GM18951 (cell line): Measurements from ENCODE around the gene KCNK10.

Experiments used
- POLR2A ChIP-seq: IDR thresholded peaks from 4 replicates; pipeline ENCODE4 v1.6.1; 2011; ENCODE audit warnings: mild to moderate bottlenecking; ENCODE audit not compliant: insufficient read length, insufficient read depth; ENCODE audit errors: extremely low read depth
- in situ Hi-C: fragments of 300-500 bp; cut with MboI; formaldehyde crosslinking; loops from one replicate; pipeline ENCODE4 v1.12.0; 2022; ENCODE audit warnings: low sequenced_read_pairs, mixed read lengths, inconsistent platforms; ENCODE audit not compliant: unreplicated experiment

Gene KCNK10

DNA sequence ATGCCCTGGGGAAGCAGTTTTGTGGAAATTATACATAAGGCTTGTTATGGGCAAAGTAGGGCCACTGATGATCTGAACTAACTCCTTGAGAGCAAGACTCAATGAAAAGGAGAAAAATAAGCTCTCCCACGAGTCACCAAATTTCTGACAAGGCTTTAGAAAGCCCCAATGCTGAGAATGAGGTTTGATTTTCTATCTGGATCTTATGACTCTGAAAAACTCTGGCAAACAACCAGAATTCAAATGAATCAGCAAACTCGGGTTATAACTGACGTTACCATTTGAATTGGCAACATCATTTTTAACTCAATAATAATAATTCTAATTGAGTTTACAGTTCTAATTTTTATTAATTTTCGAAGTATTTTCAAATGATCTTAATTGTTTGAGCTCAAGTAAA, 79.1 kb downstream of the KCNK10 start:
- in situ Hi-C loops = no loop called here
- TF ChIP-seq POLR2A = no peak

DNA sequence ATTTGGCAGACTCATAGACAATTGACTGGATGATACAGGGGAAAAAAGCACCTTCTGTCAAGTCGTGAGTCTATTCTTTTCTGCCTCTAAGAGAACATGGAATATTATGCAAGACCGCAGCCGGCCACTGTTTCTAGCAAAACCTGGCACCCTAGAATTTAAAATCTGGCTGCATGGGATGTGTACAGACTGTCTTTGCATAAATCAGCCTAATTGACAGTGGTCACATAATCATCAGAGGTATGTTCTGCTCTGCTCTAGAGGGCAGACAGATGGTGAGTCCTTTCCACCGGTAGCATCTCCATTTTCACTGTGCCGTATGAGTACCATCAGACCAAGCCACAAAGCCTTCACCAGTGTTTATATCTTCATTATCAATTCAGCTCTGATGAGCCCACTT, 80.6 kb downstream of the KCNK10 start:
- TF ChIP-seq POLR2A = no peak
- in situ Hi-C loops = no loop called here

DNA sequence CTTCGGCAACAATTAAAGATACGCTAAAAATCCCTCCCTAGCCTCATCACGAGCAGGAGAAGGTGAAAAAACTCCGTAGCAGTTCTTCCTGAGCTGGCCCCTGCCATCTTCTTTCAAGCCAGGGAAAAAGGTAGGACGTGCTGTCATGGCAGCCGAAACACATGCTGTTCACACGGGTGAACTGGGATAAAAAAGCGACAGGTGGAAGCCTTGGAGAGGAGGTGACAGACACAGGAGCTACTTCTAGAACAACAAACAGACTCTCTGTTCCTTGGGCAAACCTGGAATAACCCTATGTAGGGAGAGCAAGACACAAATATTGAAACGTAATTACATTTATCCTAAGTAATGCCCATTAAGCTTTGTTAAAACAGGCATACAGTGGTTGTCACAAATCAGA, 81.3 kb downstream of the KCNK10 start:
- in situ Hi-C loops = no loop called here
- no peak for TF ChIP-seq POLR2A

DNA sequence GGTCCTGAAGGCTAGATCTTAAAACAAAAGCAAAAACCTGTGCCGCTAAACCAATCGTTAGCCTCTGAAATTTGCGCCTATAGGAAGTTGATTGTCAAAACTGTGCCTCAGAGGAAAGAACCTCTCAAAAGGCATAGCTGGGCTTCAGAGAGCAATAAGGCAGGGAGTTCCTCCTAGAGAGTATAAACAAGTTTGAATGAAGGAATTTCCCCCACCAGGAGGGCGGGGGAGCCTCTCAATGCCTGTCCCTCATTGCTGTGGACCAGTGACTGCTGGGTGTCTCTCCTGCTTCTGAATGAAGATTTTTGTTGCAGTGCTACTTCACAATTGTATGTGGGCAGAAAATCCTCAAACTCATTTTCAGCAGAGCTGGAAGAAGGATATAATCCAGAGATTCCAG, 88.6 kb downstream of the KCNK10 start:
- in situ Hi-C loops = no loop called here
- no peak for TF ChIP-seq POLR2A

DNA sequence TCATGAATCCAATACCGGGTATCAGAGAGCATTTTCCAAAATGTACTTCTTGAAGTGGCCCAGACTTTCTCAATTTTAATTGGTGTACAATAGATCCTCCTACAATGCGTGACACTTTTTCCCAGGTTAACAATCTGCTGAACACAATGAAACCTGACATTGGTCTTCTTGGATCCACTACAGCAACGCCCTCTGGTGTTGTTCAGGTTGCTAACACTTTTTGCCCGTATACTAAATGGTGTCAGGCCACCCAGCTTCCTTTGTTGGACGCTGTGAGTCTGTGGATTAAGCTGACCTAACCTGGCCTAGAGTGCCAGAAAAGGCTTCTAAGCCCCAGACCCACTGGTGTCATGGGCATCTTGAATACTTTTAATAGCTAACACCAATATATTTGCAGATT, 89.2 kb downstream of the KCNK10 start:
- TF ChIP-seq POLR2A = no peak
- in situ Hi-C loops = no loop called here

DNA sequence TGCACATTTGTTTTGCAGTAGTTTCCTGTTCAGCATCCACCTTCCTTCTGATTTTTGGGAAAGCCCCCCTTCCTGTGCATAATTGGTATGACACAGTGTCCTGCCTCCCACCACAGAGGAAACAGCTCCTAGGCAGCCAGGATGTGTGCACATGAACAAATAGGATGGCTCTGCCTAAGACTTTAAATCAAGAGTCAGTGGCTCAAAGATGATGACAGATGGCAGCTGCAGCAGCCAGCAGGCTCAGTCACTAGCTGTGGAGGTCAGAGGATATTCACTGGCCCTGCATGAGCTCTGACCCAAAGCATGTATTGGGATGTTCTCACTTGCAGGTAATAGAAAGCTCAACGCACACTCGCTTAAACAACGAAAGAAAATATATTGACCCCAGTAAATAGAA, 90.3 kb downstream of the KCNK10 start:
- no peak for TF ChIP-seq POLR2A
- in situ Hi-C loops = no loop called here

DNA sequence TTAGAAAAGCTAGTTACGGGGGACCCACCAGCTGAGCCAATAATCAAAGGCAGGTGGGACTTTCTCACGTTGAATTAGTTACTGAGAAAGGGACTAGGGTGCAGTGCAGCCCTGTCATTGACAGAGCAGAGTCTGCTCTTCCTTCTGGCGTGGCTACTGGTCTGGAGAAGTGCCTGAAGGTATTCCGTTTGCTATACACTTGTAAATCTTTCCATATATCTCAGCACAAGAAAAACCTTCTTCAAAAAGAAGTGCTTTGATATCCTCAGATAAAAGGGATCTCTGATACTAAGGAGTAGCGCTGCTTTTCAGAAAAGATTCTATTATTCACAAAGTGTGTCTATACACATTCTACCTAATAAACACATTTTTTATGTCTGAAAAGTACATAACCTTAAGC, 91.5 kb downstream of the KCNK10 start:
- in situ Hi-C loops = no loop called here

DNA sequence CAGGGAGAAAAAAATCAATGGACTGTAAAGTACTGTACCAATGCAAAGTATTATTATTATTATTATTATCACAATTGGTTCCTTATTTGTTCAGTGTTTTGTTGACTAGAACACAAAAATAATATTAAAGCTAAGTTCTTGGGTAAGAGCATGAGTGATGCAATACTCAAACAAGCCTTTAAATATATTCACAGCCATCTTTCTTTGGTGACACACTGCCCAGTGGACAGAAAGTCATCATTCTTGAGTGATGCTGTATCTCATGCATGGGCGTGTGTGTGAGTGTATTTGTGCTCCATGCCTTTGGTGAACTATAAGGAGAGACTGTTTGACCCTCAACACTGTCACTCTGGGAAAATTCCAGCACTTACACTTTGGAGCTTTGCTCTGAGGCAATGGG, 93.6 kb downstream of the KCNK10 start:
- TF ChIP-seq POLR2A = no peak

More for the DNA sequence above, 91.5 kb downstream of the KCNK10 start:
- no peak for TF ChIP-seq POLR2A

DNA sequence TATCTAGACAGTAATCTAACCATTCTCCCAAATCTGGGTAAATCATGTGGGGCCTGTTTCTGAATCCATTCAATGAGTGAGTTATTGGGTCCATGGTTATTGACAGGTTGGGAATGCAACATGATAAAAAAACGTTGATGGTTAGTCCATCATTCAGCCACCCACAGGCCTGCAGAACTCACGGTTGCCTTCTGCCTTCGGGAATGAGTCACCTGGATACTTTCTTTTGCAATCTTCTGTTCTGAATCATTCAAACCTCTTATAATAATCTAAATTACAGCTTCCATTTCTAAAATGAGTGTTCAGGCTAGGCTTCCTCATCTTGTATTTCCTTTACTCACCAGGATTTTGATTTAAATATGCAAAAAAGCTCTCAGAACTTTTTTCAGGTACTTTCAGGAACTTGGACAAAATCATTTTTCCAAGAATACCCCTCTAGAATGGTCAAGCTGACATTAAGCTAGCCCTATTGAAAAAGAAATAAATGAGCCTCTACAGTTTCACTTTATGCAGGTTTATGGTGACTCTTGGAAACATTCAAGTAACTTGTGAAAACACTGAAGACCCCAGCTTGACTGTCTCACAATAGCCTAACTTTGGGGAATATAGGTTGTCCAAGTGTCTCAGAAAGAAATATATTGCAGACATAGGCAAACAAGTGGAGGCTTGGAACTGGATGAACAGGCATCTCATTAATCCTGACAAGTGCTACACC, 94.4 kb downstream of the KCNK10 start:
- in situ Hi-C loops = no loop called here
- TF ChIP-seq POLR2A = no peak

More for the DNA sequence above, 93.6 kb downstream of the KCNK10 start:
- in situ Hi-C loops = no loop called here

DNA sequence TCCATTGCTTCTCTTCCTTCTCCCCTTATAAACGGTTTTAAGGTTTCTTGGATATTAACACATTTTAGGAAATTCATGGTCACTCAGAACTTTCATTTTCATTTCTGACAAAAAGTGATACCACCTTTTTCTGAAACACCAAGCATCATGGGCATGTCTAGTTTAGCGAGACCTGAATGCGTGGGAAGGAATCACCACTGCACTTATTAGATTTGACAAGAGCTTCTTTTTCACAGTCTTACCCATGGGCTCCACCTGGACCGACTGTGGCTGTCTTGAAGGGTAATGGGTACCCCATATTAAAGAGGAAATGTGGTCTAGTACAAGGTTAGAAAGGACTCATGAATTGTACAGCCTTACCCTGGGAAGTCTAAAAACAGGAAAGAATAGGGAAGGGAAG, 95.4 kb downstream of the KCNK10 start:
- in situ Hi-C loops = no loop called here
- no peak for TF ChIP-seq POLR2A

DNA sequence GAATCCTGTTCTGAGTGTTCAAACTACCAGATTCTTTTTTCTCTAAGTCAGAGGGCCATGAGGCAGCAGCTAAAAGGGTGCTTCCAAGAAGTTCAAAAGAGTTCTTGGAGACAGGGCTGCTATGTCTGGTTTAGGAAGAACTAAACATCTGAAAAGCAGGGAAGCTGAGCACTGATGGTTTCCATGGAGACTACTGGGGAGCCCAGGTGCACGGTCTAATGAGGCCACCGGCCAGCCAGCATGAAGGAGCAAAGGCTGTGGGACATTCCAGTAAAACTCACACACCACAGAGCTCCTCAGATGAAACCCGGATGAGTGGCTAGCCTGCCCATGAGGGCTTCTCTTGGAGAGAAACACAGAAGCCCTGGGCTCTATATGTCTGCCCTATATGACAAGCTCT, 97.3 kb downstream of the KCNK10 start:
- TF ChIP-seq POLR2A = no peak
- in situ Hi-C loops = no loop called here

DNA sequence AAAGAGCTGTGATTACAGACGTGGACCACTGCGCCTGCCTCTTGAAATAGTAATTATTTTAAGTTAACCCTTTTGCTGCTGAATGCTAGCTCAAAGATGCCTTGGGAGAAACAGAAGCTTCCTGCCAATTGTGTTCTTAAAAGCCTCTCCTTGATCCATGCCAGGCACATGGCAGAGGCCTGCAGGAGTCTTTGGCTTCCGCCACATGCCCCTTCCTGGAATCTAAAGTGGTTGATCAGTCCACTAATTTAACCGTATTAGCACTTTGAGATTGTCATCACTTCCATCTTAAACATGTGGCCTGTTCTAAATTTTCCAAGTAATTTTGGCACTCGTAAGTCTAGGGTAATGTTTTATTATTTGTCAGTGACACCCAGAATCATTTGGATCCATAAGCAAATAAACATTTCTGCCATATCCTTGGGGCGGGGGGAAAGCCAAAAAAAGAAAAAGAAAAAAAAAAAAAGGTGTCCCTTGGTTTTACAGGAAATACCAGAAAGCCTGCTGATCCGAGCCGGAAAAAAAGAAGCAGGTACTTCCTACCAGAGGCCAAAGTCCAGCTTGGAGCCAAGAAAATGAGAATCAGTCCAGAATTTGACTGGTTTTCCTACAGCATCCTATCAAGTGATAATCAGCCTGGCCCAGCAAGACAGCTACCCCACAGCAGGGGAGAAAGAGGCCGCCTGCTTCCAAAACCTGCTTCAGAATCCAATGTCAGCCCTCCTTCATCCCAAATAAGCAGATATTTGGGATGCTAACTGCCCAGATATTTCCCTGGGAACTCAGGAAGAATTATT, 104.8 kb downstream of the KCNK10 start:
- in situ Hi-C loops = no loop called here
- no peak for TF ChIP-seq POLR2A

DNA sequence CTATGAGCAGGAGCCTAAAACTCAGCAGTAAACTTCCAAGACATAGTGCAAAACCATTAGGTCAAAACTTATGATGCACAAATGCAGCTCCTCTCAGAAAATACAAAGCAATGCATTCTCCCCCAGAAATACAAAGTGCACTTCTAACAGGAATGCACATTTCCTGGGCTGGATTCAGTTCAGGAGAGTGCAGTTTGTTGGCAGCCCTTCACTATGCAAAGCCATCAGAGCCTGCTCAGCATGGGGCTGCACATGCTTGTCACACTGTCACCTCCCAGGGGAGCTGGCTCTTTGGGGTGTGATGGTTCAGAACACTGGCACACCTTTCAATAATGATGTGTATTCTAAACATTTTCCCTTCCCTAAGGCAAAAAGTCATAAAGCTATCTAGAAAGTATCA, 110.4 kb downstream of the KCNK10 start:
- in situ Hi-C loops = no loop called here
- TF ChIP-seq POLR2A = no peak

DNA sequence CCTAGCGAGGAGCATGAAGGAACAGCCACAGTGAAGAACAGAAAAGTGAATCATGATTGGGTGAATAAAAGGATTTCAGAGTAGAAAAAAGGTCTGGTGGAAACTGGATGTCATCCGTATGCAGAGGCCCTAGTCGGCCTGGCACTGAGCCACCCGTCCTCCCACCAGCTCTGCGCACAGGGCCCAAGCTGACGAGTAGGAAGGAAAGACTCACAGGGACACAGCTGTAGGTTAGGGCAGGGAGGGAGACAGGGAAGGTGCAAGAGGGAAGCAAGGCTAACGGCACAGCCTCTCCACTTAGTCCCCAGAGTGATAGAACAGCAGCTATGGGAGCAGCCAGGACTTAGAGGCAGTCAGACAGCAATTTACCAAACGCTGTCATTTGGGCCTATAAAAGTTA, 112.6 kb downstream of the KCNK10 start:
- no peak for TF ChIP-seq POLR2A

DNA sequence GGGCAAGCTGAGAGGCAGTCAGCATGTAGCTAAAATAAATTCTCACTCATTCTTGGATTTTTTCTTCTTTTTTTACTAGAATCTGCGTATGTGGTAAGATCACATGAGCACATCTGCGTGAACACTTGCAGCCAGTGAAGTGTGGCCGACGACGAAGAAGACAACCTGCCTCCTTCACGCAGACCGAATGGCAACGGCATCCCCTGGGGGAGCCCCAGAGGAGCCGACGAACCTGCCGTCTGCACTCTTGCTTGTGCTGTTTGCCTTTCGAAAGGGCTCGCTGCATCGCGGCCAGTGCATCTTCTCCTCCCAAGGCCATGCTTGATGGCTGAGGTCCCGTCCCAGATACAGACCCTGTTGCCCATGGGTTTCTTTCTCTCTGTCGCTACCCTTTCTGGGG, 113.8 kb downstream of the KCNK10 start:
- TF ChIP-seq POLR2A = no peak
- in situ Hi-C loops = no loop called here

More for the DNA sequence above, 112.6 kb downstream of the KCNK10 start:
- in situ Hi-C loops = no loop called here

DNA sequence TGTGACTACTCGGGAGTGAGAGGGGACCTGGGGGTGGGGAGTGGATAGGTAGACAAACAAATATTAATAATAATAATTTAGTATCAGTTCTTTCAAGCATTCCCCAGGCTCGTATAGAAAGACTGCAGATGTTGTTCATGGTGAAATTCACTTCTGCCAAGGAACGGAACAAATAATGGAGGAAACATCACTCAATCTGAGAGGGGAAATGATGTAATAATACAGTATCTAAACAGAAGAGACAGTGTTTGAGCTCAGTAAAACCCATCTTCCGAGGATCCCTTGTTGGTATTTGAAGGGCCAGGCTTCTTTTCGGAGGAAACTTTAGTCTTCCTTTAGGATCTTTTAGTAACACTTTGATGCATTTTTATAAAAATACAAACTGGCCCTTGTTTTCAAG, 114.2 kb downstream of the KCNK10 start:
- in situ Hi-C loops = no loop called here

More for the DNA sequence above, 114.2 kb downstream of the KCNK10 start:
- no peak for TF ChIP-seq POLR2A
